HepG2 (cell line): ENCODE measurements around the gene ZFP69B. TPM values are rescaled to one million over a fixed set of nuclear protein-coding genes. Genes with fewer than 3 reads are reported as not detected.

Experiments used
- CCDC6 ChIP-seq: sonication (generic); formaldehyde crosslinking; IDR thresholded peaks from 2 replicates; pipeline ENCODE4 v1.8.1; 2022; ENCODE audit warnings: mild to moderate bottlenecking, missing genetic modification reagents, moderate library complexity
- FOSL2 ChIP-seq: sonication (generic); formaldehyde crosslinking; IDR thresholded peaks from 2 replicates; pipeline ENCODE4 v1.4.0; 2020; ENCODE audit warnings: missing genetic modification reagents
- HES4 ChIP-seq: sonication (generic); formaldehyde crosslinking; IDR thresholded peaks from 2 replicates; pipeline ENCODE4 v1.9.0; 2021; ENCODE audit warnings: mild to moderate bottlenecking, missing genetic modification reagents, borderline replicate concordance
- MIXL1 ChIP-seq: IDR thresholded peaks from 2 replicates; pipeline ENCODE4 v1.6.1; 2016
- MTF2 ChIP-seq: sonication (generic); formaldehyde crosslinking; IDR thresholded peaks from 2 replicates; pipeline ENCODE4 v1.5.0; 2020; ENCODE audit warnings: missing genetic modification reagents, borderline replicate concordance
- ZNF292 ChIP-seq: sonication (generic); formaldehyde crosslinking; IDR thresholded peaks from 2 replicates; pipeline ENCODE4 v1.8.1; 2022; ENCODE audit warnings: mild to moderate bottlenecking, low read depth, missing genetic modification reagents, borderline replicate concordance
- ZNF326 ChIP-seq: sonication (generic); formaldehyde crosslinking; IDR thresholded peaks from 2 replicates; pipeline ENCODE4 v1.4.0; 2020; ENCODE audit warnings: missing genetic modification reagents, borderline replicate concordance
- ZNF430 ChIP-seq: sonication (generic); formaldehyde crosslinking; IDR thresholded peaks from 2 replicates; pipeline ENCODE4 v1.9.0; 2021; ENCODE audit warnings: mild to moderate bottlenecking, missing genetic modification reagents
- ZNF557 ChIP-seq: sonication (generic); formaldehyde crosslinking; IDR thresholded peaks from 2 replicates; pipeline ENCODE4 v1.4.0; 2020; ENCODE audit warnings: missing genetic modification reagents
- ZSCAN20 ChIP-seq: sonication (generic); formaldehyde crosslinking; IDR thresholded peaks from 2 replicates; pipeline ENCODE4 v1.4.0; 2020; ENCODE audit warnings: missing genetic modification reagents, mild to moderate bottlenecking, borderline replicate concordance
- polyA plus RNA-seq, 8 experiments: library from polyadenylated mRNA; depleted of rRNA in 3 of 8; stranded (reverse) in 7 of 8; unstranded in 1 of 8; fragments of >200 nt; fragmentation: Illumina TruSeq in 4 of 8; extraction: Trizol in 4 of 8; gene quantifications; 2 replicates each; pipeline versions ENCODE4 v1.2.1 to v1.2.3, GENCODE V29; 2011 to 2016; ENCODE audit warnings: low read depth in 4 of 8, missing spikeins in 1 of 8, mixed read lengths in 1 of 8; ENCODE audit not compliant: insufficient read depth in 1 of 8
- total RNA-seq, 5 experiments: library from RNA; depleted of rRNA; stranded (reverse); fragments of >200 nt; fragmentation: Illumina TruSeq; extraction: Trizol; gene quantifications; 2 replicates each; pipeline ENCODE4 v1.2.3, GENCODE V29; 2016; ENCODE audit warnings: low read depth in 1 of 5
- TF ChIP-seq, protein P1 (sequence below): sonication (generic); formaldehyde crosslinking; IDR thresholded peaks from 2 replicates; pipeline ENCODE4 v1.4.0; 2020; ENCODE audit warnings: missing genetic modification reagents
- TF ChIP-seq, protein P2 (sequence below): sonication (generic); formaldehyde crosslinking; IDR thresholded peaks from 2 replicates; pipeline ENCODE4 v1.8.0; 2022; ENCODE audit warnings: missing genetic modification reagents, mild to moderate bottlenecking, borderline replicate concordance
- TF ChIP-seq, protein P3 (sequence below): sonication (generic); IDR thresholded peaks from 2 replicates; pipeline ENCODE4 v1.6.1; 2016; ENCODE audit warnings: low read depth, borderline replicate concordance
- TF ChIP-seq, protein P4 (sequence below): sonication (generic); formaldehyde crosslinking; IDR thresholded peaks from 2 replicates; pipeline ENCODE4 v1.4.0; 2020; ENCODE audit warnings: low read depth, mild to moderate bottlenecking, missing genetic modification reagents

ZFP69B gene
- total and polyA plus RNA-seq, 2 of the 13 experiments (the other 11 are each of a cell fraction or from before 2014, with no cell fraction given) = 4.6 to 7.7 TPM

DNA sequence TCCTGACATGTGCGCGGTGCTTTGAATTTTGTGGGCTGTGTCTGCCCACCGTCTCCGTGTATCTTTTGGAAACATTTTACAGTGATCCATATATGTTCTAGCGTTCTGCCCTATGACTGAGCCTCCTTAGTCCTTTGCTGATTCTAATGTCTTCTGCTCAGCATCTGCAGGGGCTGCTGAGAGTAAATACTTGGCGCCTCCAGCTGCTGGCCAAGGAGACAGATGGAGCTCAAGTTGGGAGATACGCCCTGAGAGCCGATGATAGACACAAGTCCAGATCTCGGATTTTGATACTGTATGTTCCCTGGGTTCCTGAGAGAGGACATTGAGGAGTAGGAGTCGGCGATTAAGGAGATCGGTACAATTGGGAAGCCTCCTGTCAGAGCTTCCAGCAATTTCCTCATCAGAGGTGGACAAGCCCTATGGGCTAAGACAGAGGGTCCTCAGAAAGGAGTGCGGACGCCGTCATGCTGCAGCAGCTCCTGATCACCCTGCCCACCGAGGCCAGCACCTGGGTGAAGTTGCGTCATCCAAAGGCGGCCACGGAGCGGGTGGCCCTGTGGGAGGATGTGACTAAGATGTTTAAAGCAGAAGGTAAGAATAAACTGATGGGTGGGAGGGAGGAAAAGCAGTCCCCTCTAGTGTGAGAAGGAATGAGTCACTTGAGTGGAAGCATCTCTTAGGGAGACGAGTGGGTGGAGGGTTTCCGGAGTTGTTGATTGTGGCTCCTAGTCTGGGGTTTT, 390 bp downstream of the ZFP69B start (continued):
- TF ChIP-seq CCDC6 = peak; percentile 56; the same call in 1 of the 2 replicates
- TF ChIP-seq MIXL1 (CRISPR knock-in tag) = peak; percentile 10
- TF ChIP-seq FOSL2 (CRISPR knock-in tag) = peak; percentile 82
- TF ChIP-seq ZNF430 (CRISPR knock-in tag) = peak; percentile 35; the same call in 1 of the 2 replicates
- no peak for TF ChIP-seq ZNF326 (CRISPR knock-in tag)
- TF ChIP-seq, protein P1, sequence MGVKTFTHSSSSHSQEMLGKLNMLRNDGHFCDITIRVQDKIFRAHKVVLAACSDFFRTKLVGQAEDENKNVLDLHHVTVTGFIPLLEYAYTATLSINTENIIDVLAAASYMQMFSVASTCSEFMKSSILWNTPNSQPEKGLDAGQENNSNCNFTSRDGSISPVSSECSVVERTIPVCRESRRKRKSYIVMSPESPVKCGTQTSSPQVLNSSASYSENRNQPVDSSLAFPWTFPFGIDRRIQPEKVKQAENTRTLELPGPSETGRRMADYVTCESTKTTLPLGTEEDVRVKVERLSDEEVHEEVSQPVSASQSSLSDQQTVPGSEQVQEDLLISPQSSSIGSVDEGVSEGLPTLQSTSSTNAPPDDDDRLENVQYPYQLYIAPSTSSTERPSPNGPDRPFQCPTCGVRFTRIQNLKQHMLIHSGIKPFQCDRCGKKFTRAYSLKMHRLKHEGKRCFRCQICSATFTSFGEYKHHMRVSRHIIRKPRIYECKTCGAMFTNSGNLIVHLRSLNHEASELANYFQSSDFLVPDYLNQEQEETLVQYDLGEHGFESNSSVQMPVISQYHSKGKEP = 0 out of 2 replicates have a peak, but pooled peaks have one; percentile 19
- TF ChIP-seq, protein P2, sequence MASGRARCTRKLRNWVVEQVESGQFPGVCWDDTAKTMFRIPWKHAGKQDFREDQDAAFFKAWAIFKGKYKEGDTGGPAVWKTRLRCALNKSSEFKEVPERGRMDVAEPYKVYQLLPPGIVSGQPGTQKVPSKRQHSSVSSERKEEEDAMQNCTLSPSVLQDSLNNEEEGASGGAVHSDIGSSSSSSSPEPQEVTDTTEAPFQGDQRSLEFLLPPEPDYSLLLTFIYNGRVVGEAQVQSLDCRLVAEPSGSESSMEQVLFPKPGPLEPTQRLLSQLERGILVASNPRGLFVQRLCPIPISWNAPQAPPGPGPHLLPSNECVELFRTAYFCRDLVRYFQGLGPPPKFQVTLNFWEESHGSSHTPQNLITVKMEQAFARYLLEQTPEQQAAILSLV (CRISPR knock-in tag) = 0 out of 2 replicates have a peak, but pooled peaks have one; percentile 6
- peak; percentile 39; the same call in 1 of the 2 replicates for TF ChIP-seq ZNF292
- no peak for TF ChIP-seq HES4 (CRISPR knock-in tag)
- TF ChIP-seq, protein P3, sequence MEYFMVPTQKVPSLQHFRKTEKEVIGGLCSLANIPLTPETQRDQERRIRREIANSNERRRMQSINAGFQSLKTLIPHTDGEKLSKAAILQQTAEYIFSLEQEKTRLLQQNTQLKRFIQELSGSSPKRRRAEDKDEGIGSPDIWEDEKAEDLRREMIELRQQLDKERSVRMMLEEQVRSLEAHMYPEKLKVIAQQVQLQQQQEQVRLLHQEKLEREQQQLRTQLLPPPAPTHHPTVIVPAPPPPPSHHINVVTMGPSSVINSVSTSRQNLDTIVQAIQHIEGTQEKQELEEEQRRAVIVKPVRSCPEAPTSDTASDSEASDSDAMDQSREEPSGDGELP = peak; percentile 38; the same call in 1 of the 2 replicates
- TF ChIP-seq ZSCAN20 = no peak
- TF ChIP-seq ZNF557 (CRISPR knock-in tag) = no peak
- TF ChIP-seq, protein P4, sequence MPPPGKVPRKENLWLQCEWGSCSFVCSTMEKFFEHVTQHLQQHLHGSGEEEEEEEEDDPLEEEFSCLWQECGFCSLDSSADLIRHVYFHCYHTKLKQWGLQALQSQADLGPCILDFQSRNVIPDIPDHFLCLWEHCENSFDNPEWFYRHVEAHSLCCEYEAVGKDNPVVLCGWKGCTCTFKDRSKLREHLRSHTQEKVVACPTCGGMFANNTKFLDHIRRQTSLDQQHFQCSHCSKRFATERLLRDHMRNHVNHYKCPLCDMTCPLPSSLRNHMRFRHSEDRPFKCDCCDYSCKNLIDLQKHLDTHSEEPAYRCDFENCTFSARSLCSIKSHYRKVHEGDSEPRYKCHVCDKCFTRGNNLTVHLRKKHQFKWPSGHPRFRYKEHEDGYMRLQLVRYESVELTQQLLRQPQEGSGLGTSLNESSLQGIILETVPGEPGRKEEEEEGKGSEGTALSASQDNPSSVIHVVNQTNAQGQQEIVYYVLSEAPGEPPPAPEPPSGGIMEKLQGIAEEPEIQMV (CRISPR knock-in tag) = 0 out of 2 replicates have a peak, but pooled peaks have one; percentile 37
- TF ChIP-seq MTF2 (CRISPR knock-in tag) = no peak
